WTC11 (cell line): ENCODE results near the gene LRRC38. TPM values are rescaled to one million over a fixed set of nuclear protein-coding genes. Genes with fewer than 3 reads are reported as not detected.

ENCODE experiments used
- ATAC-seq: fragments of 200-7000 bp; cut with Tn5 transposase; 2 replicates; pipeline ENCODE4 v1.10.0; 2021; ENCODE audit warnings: mild to moderate bottlenecking, moderate library complexity
- CTCF ChIA-PET: fragments of 300-600 bp; sonication (Branson Sonifier 250); formaldehyde crosslinking; loops from one replicate; lab custom pipeline; 2021; ENCODE audit warnings: antibody characterized with exemption; lab: Charles Lee
- POLR2A ChIA-PET: fragments of 350-600 bp; sonication (Branson Sonifier 250); formaldehyde crosslinking; loops from one replicate; lab custom pipeline; 2021; ENCODE audit warnings: antibody characterized with exemption; lab: Charles Lee
- DNase-seq: peaks from one replicate; pipeline ENCODE4 v3.0.0; 2021; ENCODE audit warnings: low spot score
- H3K27ac Mint-ChIP-seq: 2 replicates; pipeline ENCODE4 v1.8.0; 2021; ENCODE audit warnings: mixed read lengths
- H3K27me3 Mint-ChIP-seq: 2 replicates; pipeline ENCODE4 v1.8.0; 2021; ENCODE audit warnings: low read depth, mild to moderate bottlenecking, moderate library complexity, mixed read lengths
- H3K36me3 Mint-ChIP-seq: 2 replicates; pipeline ENCODE4 v1.8.0; 2021; ENCODE audit warnings: mixed read lengths
- H3K4me1 Mint-ChIP-seq: 2 replicates; pipeline ENCODE4 v1.8.0; 2022; ENCODE audit warnings: mixed read lengths
- H3K4me3 Mint-ChIP-seq: 2 replicates; pipeline ENCODE4 v1.8.0; 2021; ENCODE audit warnings: mild to moderate bottlenecking, moderate library complexity, mixed read lengths
- H3K9me3 Mint-ChIP-seq: 2 replicates; pipeline ENCODE4 v1.8.0; 2021; ENCODE audit warnings: mixed read lengths
- ATF6 ChIP-seq: sonication (generic); formaldehyde crosslinking; IDR thresholded peaks from 2 replicates; pipeline ENCODE4 v1.8.1; 2023; ENCODE audit warnings: mild to moderate bottlenecking, missing genetic modification reagents
- FOXJ3 ChIP-seq: sonication (generic); formaldehyde crosslinking; IDR thresholded peaks from 2 replicates; pipeline ENCODE4 v1.9.0; 2021; ENCODE audit warnings: missing genetic modification reagents, mild to moderate bottlenecking, borderline replicate concordance
- FOXK1 ChIP-seq: sonication (generic); formaldehyde crosslinking; IDR thresholded peaks from 2 replicates; pipeline ENCODE4 v1.8.0; 2022; ENCODE audit warnings: mild to moderate bottlenecking, moderate library complexity, missing genetic modification reagents
- FOXP1 ChIP-seq: sonication (generic); formaldehyde crosslinking; IDR thresholded peaks from 2 replicates; pipeline ENCODE4 v1.8.0; 2022; ENCODE audit warnings: missing genetic modification reagents, mild to moderate bottlenecking, moderate library complexity, borderline replicate concordance
- HMGA2 ChIP-seq: fragments of 250-450 bp; sonication (Bioruptor Pico); IDR thresholded peaks from 2 replicates; pipeline ENCODE4 v1.4.0; 2021; ENCODE audit warnings: mild to moderate bottlenecking, moderate library complexity
- MLX ChIP-seq: sonication (generic); formaldehyde crosslinking; IDR thresholded peaks from 2 replicates; pipeline ENCODE4 v1.8.1; 2023; ENCODE audit warnings: mild to moderate bottlenecking, missing genetic modification reagents, moderate library complexity
- NFYB ChIP-seq: sonication (generic); formaldehyde crosslinking; conservative IDR thresholded peaks from 2 replicates; pipeline ENCODE4 v1.8.0; 2022; ENCODE audit warnings: low read depth, missing genetic modification reagents
- NR1H2 ChIP-seq: sonication (generic); formaldehyde crosslinking; IDR thresholded peaks from 2 replicates; pipeline ENCODE4 v1.9.0; 2021; ENCODE audit warnings: mild to moderate bottlenecking, moderate library complexity, missing genetic modification reagents
- NR2C2 ChIP-seq: sonication (generic); formaldehyde crosslinking; IDR thresholded peaks from 2 replicates; pipeline ENCODE4 v1.8.0; 2022; ENCODE audit warnings: mild to moderate bottlenecking, missing genetic modification reagents
- PRRX2 ChIP-seq: fragments of 250-450 bp; sonication (Bioruptor Pico); IDR thresholded peaks from 2 replicates; pipeline ENCODE4 v1.8.0; 2021; ENCODE audit warnings: mild to moderate bottlenecking
- SMAD4 ChIP-seq: sonication (generic); formaldehyde crosslinking; IDR thresholded peaks from 2 replicates; pipeline ENCODE4 v1.8.0; 2022; ENCODE audit warnings: mild to moderate bottlenecking, missing genetic modification reagents
- ZNF281 ChIP-seq: sonication (generic); formaldehyde crosslinking; IDR thresholded peaks from 2 replicates; pipeline ENCODE4 v1.8.0; 2023; ENCODE audit warnings: mild to moderate bottlenecking, missing genetic modification reagents
- ZNF671 ChIP-seq: fragments of 250-450 bp; sonication (Bioruptor Pico); IDR thresholded peaks from 2 replicates; pipeline ENCODE4 v1.8.0; 2021; ENCODE audit warnings: mild to moderate bottlenecking
- total RNA-seq: library from RNA; stranded (reverse); gene quantifications from 3 replicates; pipeline ENCODE4 v1.2.3, GENCODE V29; 2021
- TF ChIP-seq, protein P1 (sequence below): fragments of 250-450 bp; sonication (Bioruptor Pico); IDR thresholded peaks from 2 replicates; pipeline ENCODE4 v1.8.0; 2021; ENCODE audit warnings: mild to moderate bottlenecking
- TF ChIP-seq, protein P2 (sequence below): fragments of 250-450 bp; sonication (Bioruptor Pico); conservative IDR thresholded peaks from 2 replicates; pipeline ENCODE4 v1.9.0; 2021; ENCODE audit warnings: mild to moderate bottlenecking

LRRC38 gene
- total RNA-seq, 1 experiment from 2014 or later = 0.15 TPM

- no peaks in the 10 kb centered on the region for H3K4me1 Mint-ChIP-seq
- no peak overlapping the region for H3K4me3 Mint-ChIP-seq
- H3K27ac Mint-ChIP-seq = no peak overlapping the region
- POLR2A ChIA-PET = no interaction called here
- TF ChIP-seq ZNF281 (CRISPR knock-in tag) = no peak
- TF ChIP-seq FOXJ3 = no peak
- no peak for TF ChIP-seq SMAD4 (CRISPR knock-in tag)
- no peak for TF ChIP-seq ZNF671 (CRISPR knock-in tag)
- no peak for TF ChIP-seq NR2C2 (CRISPR knock-in tag)
- TF ChIP-seq FOXK1 (CRISPR knock-in tag) = no peak
- no peak for TF ChIP-seq PRRX2
- TF ChIP-seq ATF6 = no peak
- TF ChIP-seq NR1H2 (CRISPR knock-in tag) = no peak
- TF ChIP-seq, protein P1, sequence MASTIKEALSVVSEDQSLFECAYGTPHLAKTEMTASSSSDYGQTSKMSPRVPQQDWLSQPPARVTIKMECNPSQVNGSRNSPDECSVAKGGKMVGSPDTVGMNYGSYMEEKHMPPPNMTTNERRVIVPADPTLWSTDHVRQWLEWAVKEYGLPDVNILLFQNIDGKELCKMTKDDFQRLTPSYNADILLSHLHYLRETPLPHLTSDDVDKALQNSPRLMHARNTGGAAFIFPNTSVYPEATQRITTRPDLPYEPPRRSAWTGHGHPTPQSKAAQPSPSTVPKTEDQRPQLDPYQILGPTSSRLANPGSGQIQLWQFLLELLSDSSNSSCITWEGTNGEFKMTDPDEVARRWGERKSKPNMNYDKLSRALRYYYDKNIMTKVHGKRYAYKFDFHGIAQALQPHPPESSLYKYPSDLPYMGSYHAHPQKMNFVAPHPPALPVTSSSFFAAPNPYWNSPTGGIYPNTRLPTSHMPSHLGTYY = no peak
- TF ChIP-seq, all 79 proteins: peak for 0
- H3K36me3 Mint-ChIP-seq = no peaks in the 10 kb centered on the region
- H3K27me3 Mint-ChIP-seq = peaks cover 4% of the 10 kb centered on the region
- CTCF ChIA-PET = interaction anchor here (3.0 kb wide), 1 partner anchor 14 kb away, joined by 10 read pairs; no protein-coding TSS in a partner anchor
- DNase-seq (no peak), ATAC-seq (no peak)
- no peaks in the 10 kb centered on the region for H3K9me3 Mint-ChIP-seq
Measured at GRCh38 chr1:13556224-13556764, 42.5 kb upstream of the LRRC38 start.

- ATAC-seq (no peak), DNase-seq (no peak)
- H3K36me3 Mint-ChIP-seq = no peaks in the 10 kb centered on the region
- ChIA-PET CTCF (interaction anchor here (3.0 kb wide), 1 partner anchor 16 kb away, joined by 10 read pairs; no protein-coding TSS in a partner anchor), POLR2A (no interaction called here)
- H3K4me3 Mint-ChIP-seq = no peak overlapping the region
- H3K4me1 Mint-ChIP-seq = no peaks in the 10 kb centered on the region
- no peak overlapping the region for H3K27ac Mint-ChIP-seq
- H3K27me3 Mint-ChIP-seq = no peaks in the 10 kb centered on the region; the same call in 1 of the 2 replicates
- no peaks in the 10 kb centered on the region for H3K9me3 Mint-ChIP-seq
- TF ChIP-seq MLX (CRISPR knock-in tag) = no peak
- TF ChIP-seq ATF6 = no peak
- TF ChIP-seq NFYB (CRISPR knock-in tag) = no peak
- TF ChIP-seq HMGA2 (CRISPR knock-in tag) = no peak
- TF ChIP-seq FOXP1 (CRISPR knock-in tag) = no peak
- TF ChIP-seq, protein P2, sequence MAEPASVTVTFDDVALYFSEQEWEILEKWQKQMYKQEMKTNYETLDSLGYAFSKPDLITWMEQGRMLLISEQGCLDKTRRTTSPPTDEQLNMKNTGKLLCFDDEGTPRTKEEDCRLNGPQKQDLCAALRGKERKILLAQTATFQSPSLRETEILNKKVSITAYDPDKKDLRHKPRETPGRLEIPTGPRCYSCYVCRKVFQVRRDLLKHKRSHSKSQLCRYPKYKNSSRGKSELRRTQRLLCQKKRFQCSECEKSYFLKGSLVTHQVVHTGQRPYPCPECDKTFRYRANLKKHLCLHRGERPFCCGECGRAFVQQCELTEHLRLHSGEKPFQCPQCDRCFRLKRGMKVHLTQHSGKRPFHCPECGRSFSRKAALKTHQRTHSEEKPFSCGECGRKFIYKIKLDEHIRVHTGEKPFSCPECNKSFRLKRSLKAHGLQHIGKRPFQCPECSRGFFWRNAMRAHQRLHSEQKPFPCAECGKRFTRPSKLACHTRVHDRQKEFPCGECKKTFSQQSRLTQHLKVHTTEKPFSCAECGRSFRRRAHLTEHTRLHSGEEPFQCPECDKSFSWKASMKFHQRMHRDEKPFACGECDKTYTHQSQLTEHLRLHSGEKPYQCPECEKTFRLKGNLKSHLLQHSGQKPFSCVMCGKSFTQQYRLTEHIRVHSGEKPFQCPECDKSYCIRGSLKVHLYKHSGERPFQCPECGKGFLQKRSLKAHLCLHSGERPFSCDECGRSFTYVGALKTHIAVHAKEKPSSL (CRISPR knock-in tag) = no peak
Measured at GRCh38 chr1:13554798-13555197, 41.0 kb upstream of the LRRC38 start.
